ENCODE results near the gene IARS2. TPM values are rescaled to one million over a fixed set of nuclear protein-coding genes. Genes with fewer than 3 reads are reported as not detected.
A peak's percentile ranks its signal among the peaks of the same experiment; 100 is the strongest.

Gene IARS2
- total and polyA plus RNA-seq, 2 donors (not counting 1 experiment from before 2014, with no cell fraction given): 8.8 to 35.6 TPM

GRCh38 chr1:220092694-220093093 lies 1.2 kb upstream of the IARS2 start:
- no peaks in the 10 kb centered on the region for H3K27me3 ChIP-seq (replicated peaks in 1 of 4; ENCODE audit: control extremely low read depth in 1 of 4, control insufficient read depth in 3 of 4, insufficient read depth in 4 of 4, low read length in 3 of 4)
- Mint-ChIP-seq H3K4me3 (no peak overlapping the region), H3K27ac (no peak overlapping the region), H3K27me3 (no peaks in the 10 kb centered on the region), H3K4me1 (peaks cover 33% of the 10 kb centered on the region), H3K9me3 (ENCODE audit: insufficient read depth) (no peaks in the 10 kb centered on the region)
- ATAC-seq (ENCODE audit: low read depth) (no peak), DNase-seq (no peak)
- no CpG with 5 or more reads among the region's 1 CpG for WGBS (ENCODE audit: insufficient coverage)
- peaks cover 7% of the 10 kb centered on the region for H4K20me1 ChIP-seq (ENCODE audit: control insufficient read depth, insufficient read depth, low read length, poor library complexity, severe bottlenecking)
- H3K79me2 ChIP-seq (ENCODE audit: control insufficient read depth, insufficient read depth, low read length): peaks cover 47% of the 10 kb centered on the region
- no peak overlapping the region for H3K27ac ChIP-seq (ENCODE audit: low read length in 2 of 2)
- CTCF ChIA-PET: interaction anchor here (0.9 to 1.3 kb wide), 2 partner anchors 9 to 46 kb away, joined by 3 read pairs; partner anchors contain the start of gene EPRS1
- intact Hi-C loops (cut with micrococcal nuclease): loop anchor here (5.0 kb wide), 1 partner anchor 1805 kb away; the partner anchor contains the start of gene RRP15
- TF ChIP-seq EZH2 (IDR thresholded peaks at IDR 0.05; ENCODE audit: borderline replicate concordance, insufficient read depth, low read depth, low read length, poor library complexity, severe bottlenecking) (no peak), CTCF (IDR thresholded peaks at IDR 0.05) (no peak)
- POLR2A ChIA-PET: no interaction called here
- peaks cover 15 to 27% of the 10 kb centered on the region in 2 donors for H3K4me1 ChIP-seq (ENCODE audit: control insufficient read depth in 2 of 2, insufficient read depth in 2 of 2, low read length in 2 of 2)
- no peak overlapping the region for H3K9ac ChIP-seq (ENCODE audit: low read length)
- H3K4me2 ChIP-seq (replicated peaks; ENCODE audit: low read depth, low read length, poor library complexity, severe bottlenecking): no peak overlapping the region
- no peak overlapping the region for H3K4me3 ChIP-seq (ENCODE audit: control extremely low read depth in 1 of 5, extremely low read depth in 1 of 5, insufficient read depth in 1 of 5, low read depth in 2 of 5, low read length in 4 of 5)
- H3K9me3 ChIP-seq (ENCODE audit: control extremely low read depth in 1 of 3, control insufficient read depth in 2 of 3, insufficient read depth in 1 of 3, low read length in 2 of 3): peaks cover 0 to 7% (median 0%) of the 10 kb centered on the region in 3 donors
- no peak overlapping the region for H2AFZ ChIP-seq (ENCODE audit: insufficient read depth, low read depth, low read length, poor library complexity, severe bottlenecking)
- H3K36me3 ChIP-seq (replicated peaks in 1 of 2; ENCODE audit: control extremely low read depth in 1 of 2, control insufficient read depth in 1 of 2, extremely low read depth in 1 of 2, insufficient read depth in 2 of 2, low read length in 1 of 2): peaks cover 0 to 6% of the 10 kb centered on the region in 2 experiments

- peak overlapping the region; percentile 82 for H3K4me3 Mint-ChIP-seq
- peaks cover 15 to 22% of the 10 kb centered on the region in 2 donors for H3K4me1 ChIP-seq (ENCODE audit: control insufficient read depth in 2 of 2, insufficient read depth in 2 of 2, low read length in 2 of 2)
- H4K20me1 ChIP-seq (ENCODE audit: control insufficient read depth, insufficient read depth, low read length, poor library complexity, severe bottlenecking): peaks cover 7% of the 10 kb centered on the region
- peaks cover 0 to 12% of the 10 kb centered on the region in 2 experiments for H3K36me3 ChIP-seq (replicated peaks in 1 of 2; ENCODE audit: control extremely low read depth in 1 of 2, control insufficient read depth in 1 of 2, extremely low read depth in 1 of 2, insufficient read depth in 2 of 2, low read length in 1 of 2)
- TF ChIP-seq CTCF (IDR thresholded peaks at IDR 0.05) (no peak), EZH2 (IDR thresholded peaks at IDR 0.05; ENCODE audit: borderline replicate concordance, insufficient read depth, low read depth, low read length, poor library complexity, severe bottlenecking) (no peak)
- no peak overlapping the region for H3K27ac Mint-ChIP-seq
- ChIA-PET CTCF (interaction anchor here (0.9 to 1.3 kb wide), 6 partner anchors 10 to 104 kb away, joined by 3 to 5 read pairs (median 3); partner anchors contain the start of gene EPRS1), POLR2A (interaction anchor here (0.6 to 0.7 kb wide), 2 partner anchors 18 to 57 kb away, joined by 3 to 4 read pairs; no protein-coding TSS in a partner anchor)
- WGBS (ENCODE audit: insufficient coverage): no CpG with 5 or more reads among the region's 12 CpGs
- ATAC-seq (ENCODE audit: low read depth) (no peak), DNase-seq (no peak)
- H3K79me2 ChIP-seq (ENCODE audit: control insufficient read depth, insufficient read depth, low read length): peaks cover 40% of the 10 kb centered on the region
- peak overlapping the region; percentile 25 for H2AFZ ChIP-seq (ENCODE audit: insufficient read depth, low read depth, low read length, poor library complexity, severe bottlenecking)
- peak overlapping the region in 2 of 5 experiments; percentile 19 to 96 for H3K4me3 ChIP-seq (ENCODE audit: control extremely low read depth in 1 of 5, extremely low read depth in 1 of 5, insufficient read depth in 1 of 5, low read depth in 2 of 5, low read length in 4 of 5)
- H3K9ac ChIP-seq (ENCODE audit: low read length): peak overlapping the region; percentile 12
- H3K4me1 Mint-ChIP-seq: peaks cover 36% of the 10 kb centered on the region
- H3K27me3 ChIP-seq (replicated peaks in 1 of 4; ENCODE audit: control extremely low read depth in 1 of 4, control insufficient read depth in 3 of 4, insufficient read depth in 4 of 4, low read length in 3 of 4): no peaks in the 10 kb centered on the region
- no peak overlapping the region for H3K27ac ChIP-seq (ENCODE audit: low read length in 2 of 2)
- H3K4me2 ChIP-seq (replicated peaks; ENCODE audit: low read depth, low read length, poor library complexity, severe bottlenecking): peak overlapping the region; percentile 80
- intact Hi-C loops (cut with micrococcal nuclease): loop anchor here (1.0 to 5.0 kb wide), 3 partner anchors 7 to 1806 kb away; partner anchors contain the start of genes EPRS1 and RRP15
- no peaks in the 10 kb centered on the region for H3K9me3 Mint-ChIP-seq (ENCODE audit: insufficient read depth)
- no peaks in the 10 kb centered on the region for H3K27me3 Mint-ChIP-seq
- H3K9me3 ChIP-seq (ENCODE audit: control extremely low read depth in 1 of 3, control insufficient read depth in 2 of 3, insufficient read depth in 1 of 3, low read length in 2 of 3): peaks cover 0 to 3% (median 0%) of the 10 kb centered on the region in 3 donors
Observed at GRCh38 chr1:220093361-220094015, 444 bp upstream of the IARS2 start.
